Natural killer cell (primary cell): Measurements from ENCODE around the gene FURIN. TPM values are rescaled to one million over a fixed set of nuclear protein-coding genes. Genes with fewer than 3 reads are reported as not detected.

Experiments used
- ATAC-seq, 3 donors: fragments of 150-1000 bp in 2 of 3; fragments of 200-7000 bp in 1 of 3; cut with Tn5 transposase; 1 replicate in 1 of 3; 2 replicates in 2 of 3; pipeline ENCODE4 v1.10.0; 2021; ENCODE audit warnings: mild to moderate bottlenecking in 2 of 3, moderate library complexity in 2 of 3
- DNase-seq, 2 donors: peaks; one replicate each; pipeline versions ENCODE4 v3.0.0 to v3.0.0-alpha.2; 2013 to 2021; ENCODE audit warnings: mixed read lengths in 1 of 2
- H3K27ac ChIP-seq: one replicate; pipeline ENCODE4 v1.5.1; 2013; ENCODE audit warnings: mild to moderate bottlenecking, low read length
- H3K27me3 ChIP-seq: one replicate; pipeline ENCODE4 v1.6.1; 2013; ENCODE audit warnings: low read length; ENCODE audit not compliant: control insufficient read depth, insufficient read depth
- H3K36me3 ChIP-seq: one replicate; pipeline ENCODE4 v1.6.1; 2013; ENCODE audit warnings: low read length; ENCODE audit not compliant: control insufficient read depth, insufficient read depth
- H3K4me1 ChIP-seq: one replicate; pipeline ENCODE4 v1.6.1; 2013; ENCODE audit warnings: low read length; ENCODE audit not compliant: control insufficient read depth, insufficient read depth
- H3K4me3 ChIP-seq: one replicate; pipeline ENCODE4 v1.5.1; 2013; ENCODE audit warnings: low read length
- H3K9me3 ChIP-seq: one replicate; pipeline ENCODE4 v1.6.1; 2013; ENCODE audit warnings: low read length; ENCODE audit not compliant: control insufficient read depth, insufficient read depth
- H3K27ac Mint-ChIP-seq, 2 donors: one replicate each; pipeline ENCODE4 v1.8.0; 2022; ENCODE audit warnings: mild to moderate bottlenecking in 2 of 2, mixed read lengths in 2 of 2, moderate library complexity in 1 of 2
- H3K27me3 Mint-ChIP-seq, 2 donors: one replicate each; pipeline ENCODE4 v1.8.0; 2022; ENCODE audit warnings: low read depth in 2 of 2, mixed read lengths in 2 of 2
- H3K36me3 Mint-ChIP-seq: one replicate; pipeline ENCODE4 v1.8.0; 2022; ENCODE audit warnings: mixed read lengths
- H3K4me1 Mint-ChIP-seq, 2 donors: one replicate each; pipeline ENCODE4 v1.8.0; 2022; ENCODE audit warnings: mixed read lengths in 2 of 2
- H3K4me3 Mint-ChIP-seq: one replicate; pipeline ENCODE4 v1.8.0; 2022; ENCODE audit warnings: mild to moderate bottlenecking, moderate library complexity, mixed read lengths
- H3K9me3 Mint-ChIP-seq, 2 donors: one replicate each; pipeline ENCODE4 v1.8.0; 2022; ENCODE audit warnings: mixed read lengths in 2 of 2
- CTCF ChIP-seq: fragments of 200-600 bp; IDR thresholded peaks from one replicate; pipeline ENCODE4 v1.8.0; 2022; ENCODE audit warnings: antibody characterized with exemption
- WGBS: methylation state at CpG from one replicate; pipeline ENCODE4 v1.1.7; 2013; ENCODE audit warnings: missing lambda C conversion rate; ENCODE audit not compliant: insufficient coverage; 5-methylcytosine and 5-hydroxymethylcytosine counted together
- intact Hi-C: fragments of 100-400 bp; cut with micrococcal nuclease; formaldehyde crosslinking; loops from one replicate; pipeline ENCODE4 v1.14.2; 2022
- total RNA-seq, 4 donors: library from RNA; stranded (reverse); fragments of 120-200 nt in 1 of 4; gene quantifications; one replicate each; pipeline versions ENCODE4 v1.2.3 to v1.2.4, GENCODE V29; 2013 to 2022

The FURIN gene
- total RNA-seq, 3 donors from 2014 or later (not counting 1 experiment from before 2014, with no cell fraction given), result 110 to 178 (median 172) TPM

GRCh38 chr15:90871716-90872485 is 3.5 kb downstream of the FURIN start:
- ATAC-seq (peak; percentile 41 to 52 (median 43)), DNase-seq (no peak)
- Histone ChIP-seq H3K27me3 (no peaks in the 10 kb centered on the region), H3K9me3 (no peaks in the 10 kb centered on the region), H3K4me1 (peaks cover 50% of the 10 kb centered on the region), H3K36me3 (peaks cover 14% of the 10 kb centered on the region), H3K4me3 (peak overlapping the region; percentile 68), H3K27ac (peak overlapping the region; percentile 6)
- peak overlapping the region; percentile 84 to 89 for H3K27ac Mint-ChIP-seq
- peaks cover 32 to 63% of the 10 kb centered on the region in 2 donors for H3K4me1 Mint-ChIP-seq
- H3K27me3 Mint-ChIP-seq, result no peaks in the 10 kb centered on the region
- no peaks in the 10 kb centered on the region for H3K36me3 Mint-ChIP-seq
- intact Hi-C loops, result loop anchor here (1.0 to 5.0 kb wide), 3 partner anchors 19 to 55 kb away; no protein-coding TSS in a partner anchor
- H3K4me3 Mint-ChIP-seq, result peak overlapping the region; percentile 94
- no peaks in the 10 kb centered on the region for H3K9me3 Mint-ChIP-seq
- TF ChIP-seq CTCF, result no peak
- WGBS, result under 1% methylated on average over 77 of the region's 77 CpGs

- peaks cover 40 to 70% of the 10 kb centered on the region in 2 donors for H3K4me1 Mint-ChIP-seq
- peak in 2 of 3 donors; percentile 19 to 41 for ATAC-seq
- 15% methylated on average over 11 of the region's 12 CpGs for WGBS
These were observed 4.2 kb downstream of the FURIN start for GRCh38 chr15:90872486-90873184.

DNA sequence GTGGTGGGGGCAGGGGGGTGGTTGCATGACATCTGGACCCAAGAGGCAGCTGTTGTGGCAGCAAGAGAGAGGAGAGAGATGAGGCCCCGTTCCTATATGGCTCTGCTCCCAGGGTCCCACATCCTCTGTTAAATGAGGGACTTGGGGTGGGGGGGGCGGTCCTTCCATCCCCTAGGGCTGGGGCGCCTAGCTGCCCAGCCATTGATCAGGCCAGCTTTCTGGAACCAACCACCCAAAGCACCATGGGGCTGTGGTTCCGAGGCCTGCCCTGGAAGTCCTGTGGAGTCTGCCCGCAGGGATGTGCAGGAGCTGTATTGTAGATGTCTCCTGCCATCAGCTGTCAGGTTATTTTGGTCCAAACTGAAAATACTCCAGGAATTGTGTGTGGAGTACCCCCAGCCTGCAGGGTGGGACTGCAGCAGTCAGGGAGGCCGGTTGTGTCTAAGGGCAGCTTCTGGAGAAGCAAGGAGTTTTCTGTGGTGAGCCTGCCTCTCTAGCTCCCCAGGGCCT is 5.2 kb downstream of the FURIN start:
- no peak for TF ChIP-seq CTCF
- Mint-ChIP-seq H3K27me3 (no peaks in the 10 kb centered on the region), H3K4me1 (peaks cover 44 to 62% of the 10 kb centered on the region in 2 donors), H3K9me3 (no peaks in the 10 kb centered on the region), H3K36me3 (no peaks in the 10 kb centered on the region), H3K4me3 (peak overlapping the region; percentile 94), H3K27ac (peak overlapping the region; percentile 84 to 89)
- no peak overlapping the region for H3K27ac ChIP-seq
- H3K36me3 ChIP-seq, result peaks cover 31% of the 10 kb centered on the region
- no peaks in the 10 kb centered on the region for H3K9me3 ChIP-seq
- intact Hi-C loops, result loop anchor here (5.0 kb wide), 2 partner anchors 36 to 56 kb away; no protein-coding TSS in a partner anchor
- peaks cover 58% of the 10 kb centered on the region for H3K4me1 ChIP-seq
- no peak overlapping the region for H3K4me3 ChIP-seq
- ATAC-seq (no peak), DNase-seq (no peak)
- H3K27me3 ChIP-seq, result no peaks in the 10 kb centered on the region
- WGBS, result 62% methylated on average over 6 of the region's 6 CpGs

More at GRCh38 chr15:90872486-90873184, 4.2 kb downstream of the FURIN start:
- no peaks in the 10 kb centered on the region for H3K27me3 ChIP-seq
- H3K9me3 ChIP-seq, result no peaks in the 10 kb centered on the region
- Mint-ChIP-seq H3K27ac (peak overlapping the region; percentile 84 to 89), H3K9me3 (no peaks in the 10 kb centered on the region), H3K27me3 (no peaks in the 10 kb centered on the region), H3K36me3 (no peaks in the 10 kb centered on the region), H3K4me3 (peak overlapping the region; percentile 94)
- H3K27ac ChIP-seq, result peak overlapping the region; percentile 6
- intact Hi-C loops, result loop anchor here (5.0 kb wide), 2 partner anchors 35 to 55 kb away; no protein-coding TSS in a partner anchor
- peaks cover 58% of the 10 kb centered on the region for H3K4me1 ChIP-seq
- no peak for TF ChIP-seq CTCF
- peak overlapping the region; percentile 45 for H3K4me3 ChIP-seq
- peaks cover 22% of the 10 kb centered on the region for H3K36me3 ChIP-seq
- peak in 1 of 2 donors; percentile 47 for DNase-seq
